ENCODE measurements around the gene KSR1. TPM values are rescaled to one million over a fixed set of nuclear protein-coding genes. Genes with fewer than 3 reads are reported as not detected.

KSR1 gene
- total RNA-seq, 6 experiments from 2014 or later, result 5.9 to 12.9 (median 8.7) TPM

- ATAC-seq, result no peak
- intact Hi-C loops (cut with DNase I), result no loop called here
- H3K27me3 ChIP-seq, result no peaks in the 10 kb centered on the region
- no peak for TF ChIP-seq POLR2A (IDR thresholded peaks at IDR 0.05)
- TF ChIP-seq, protein P1, sequence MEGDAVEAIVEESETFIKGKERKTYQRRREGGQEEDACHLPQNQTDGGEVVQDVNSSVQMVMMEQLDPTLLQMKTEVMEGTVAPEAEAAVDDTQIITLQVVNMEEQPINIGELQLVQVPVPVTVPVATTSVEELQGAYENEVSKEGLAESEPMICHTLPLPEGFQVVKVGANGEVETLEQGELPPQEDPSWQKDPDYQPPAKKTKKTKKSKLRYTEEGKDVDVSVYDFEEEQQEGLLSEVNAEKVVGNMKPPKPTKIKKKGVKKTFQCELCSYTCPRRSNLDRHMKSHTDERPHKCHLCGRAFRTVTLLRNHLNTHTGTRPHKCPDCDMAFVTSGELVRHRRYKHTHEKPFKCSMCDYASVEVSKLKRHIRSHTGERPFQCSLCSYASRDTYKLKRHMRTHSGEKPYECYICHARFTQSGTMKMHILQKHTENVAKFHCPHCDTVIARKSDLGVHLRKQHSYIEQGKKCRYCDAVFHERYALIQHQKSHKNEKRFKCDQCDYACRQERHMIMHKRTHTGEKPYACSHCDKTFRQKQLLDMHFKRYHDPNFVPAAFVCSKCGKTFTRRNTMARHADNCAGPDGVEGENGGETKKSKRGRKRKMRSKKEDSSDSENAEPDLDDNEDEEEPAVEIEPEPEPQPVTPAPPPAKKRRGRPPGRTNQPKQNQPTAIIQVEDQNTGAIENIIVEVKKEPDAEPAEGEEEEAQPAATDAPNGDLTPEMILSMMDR (IDR thresholded peaks at IDR 0.05), result no peak
- H3K4me3 ChIP-seq, result no peak overlapping the region
- H3K27ac ChIP-seq, result no peak overlapping the region
- peaks cover 0 to 19% (median 5%) of the 10 kb centered on the region in 4 donors for H3K4me1 ChIP-seq
- DNase-seq, result no peak
- no peaks in the 10 kb centered on the region for H3K36me3 ChIP-seq
- 62% methylated on average over 5 of the region's 5 CpGs for WGBS (ENCODE audit: insufficient coverage, low coverage, low lambda C conversion rate, missing lambda C conversion rate)
- H3K9me3 ChIP-seq, result no peaks in the 10 kb centered on the region
Observed at GRCh38 chr17:27555339-27555738, 99.1 kb downstream of the KSR1 start.

DNA sequence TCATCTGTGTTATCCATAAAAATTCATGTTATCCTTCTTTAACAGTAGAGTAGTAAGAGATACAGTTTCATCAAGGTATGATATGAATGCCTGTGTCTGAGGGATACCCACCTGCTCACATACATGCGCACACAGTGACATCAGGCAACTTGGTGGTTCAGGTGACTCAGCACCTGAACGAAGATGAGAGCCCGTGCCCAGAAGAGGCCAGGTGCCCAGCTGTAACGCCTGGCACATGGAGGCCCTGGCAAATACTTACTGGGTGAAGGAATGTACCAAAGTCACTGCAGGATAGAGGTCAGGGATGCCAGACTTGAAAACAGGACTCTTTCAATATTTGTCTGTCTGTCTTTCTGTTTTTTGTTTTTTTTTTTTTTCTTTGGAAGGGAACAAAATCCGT, 102.1 kb downstream of the KSR1 start:
- ATAC-seq, result no peak

DNA sequence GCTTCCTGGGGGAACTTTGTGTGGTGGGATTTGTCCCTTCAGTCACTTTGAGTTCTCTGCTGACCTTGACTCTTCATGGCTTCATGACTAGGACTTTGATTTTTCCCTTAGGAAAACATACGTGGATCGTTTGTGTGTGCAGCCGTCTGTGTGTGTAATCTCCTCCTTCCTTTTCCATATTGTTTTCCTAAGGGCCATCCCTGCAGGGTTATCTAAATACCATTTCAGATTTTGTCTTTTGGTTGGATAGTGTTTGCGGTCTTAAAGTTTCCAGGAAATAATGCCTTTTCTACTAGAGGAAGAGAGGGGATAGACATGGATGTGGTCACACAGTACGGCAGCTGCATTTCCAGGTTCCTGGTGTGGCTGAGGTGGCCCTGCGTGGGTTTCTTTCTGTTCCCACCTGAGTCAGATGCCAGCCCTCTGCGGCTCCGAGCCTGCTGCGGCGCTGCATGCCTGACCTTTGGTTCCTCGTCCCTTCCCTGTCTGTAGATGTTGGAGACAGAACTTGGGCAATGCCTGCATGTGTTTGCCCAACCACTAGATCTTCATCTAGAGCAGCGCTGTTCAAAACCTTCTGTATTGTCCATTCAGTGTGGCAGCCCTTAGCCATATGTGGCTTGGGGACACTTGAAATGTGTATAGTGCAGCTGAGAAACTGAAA, 102.7 kb downstream of the KSR1 start:
- no peaks in the 10 kb centered on the region for H3K9me3 ChIP-seq
- no peak for TF ChIP-seq POLR2A (IDR thresholded peaks at IDR 0.05)
- TF ChIP-seq, protein P1 (IDR thresholded peaks at IDR 0.05), result no peak
- H3K27ac ChIP-seq, result peak overlapping the region in 1 of 3 donors; percentile 26
- ATAC-seq (peak; percentile 84 to 92 (median 90)), DNase-seq (peak; percentile 74 to 78 (median 75))
- peaks cover 0 to 19% (median 5%) of the 10 kb centered on the region in 4 donors for H3K4me1 ChIP-seq
- H3K36me3 ChIP-seq, result no peaks in the 10 kb centered on the region
- intact Hi-C loops (cut with DNase I), result no loop called here
- 33% methylated on average over 10 of the region's 12 CpGs for WGBS (ENCODE audit: insufficient coverage, low coverage, low lambda C conversion rate, missing lambda C conversion rate)
- H3K27me3 ChIP-seq, result no peaks in the 10 kb centered on the region
- no peak overlapping the region for H3K4me3 ChIP-seq

More for the DNA sequence above, 102.1 kb downstream of the KSR1 start:
- Histone ChIP-seq H3K4me1 (peaks cover 0 to 19% (median 5%) of the 10 kb centered on the region in 4 donors), H3K27ac (peak overlapping the region in 1 of 3 donors; percentile 26), H3K36me3 (no peaks in the 10 kb centered on the region), H3K27me3 (no peaks in the 10 kb centered on the region), H3K9me3 (no peaks in the 10 kb centered on the region), H3K4me3 (no peak overlapping the region)
- TF ChIP-seq POLR2A (IDR thresholded peaks at IDR 0.05), result no peak
- TF ChIP-seq, protein P1 (IDR thresholded peaks at IDR 0.05), result no peak
- intact Hi-C loops (cut with DNase I), result no loop called here
- 78% methylated on average over 4 of the region's 5 CpGs for WGBS (ENCODE audit: insufficient coverage, low coverage, low lambda C conversion rate, missing lambda C conversion rate)
- no peak for DNase-seq

DNA sequence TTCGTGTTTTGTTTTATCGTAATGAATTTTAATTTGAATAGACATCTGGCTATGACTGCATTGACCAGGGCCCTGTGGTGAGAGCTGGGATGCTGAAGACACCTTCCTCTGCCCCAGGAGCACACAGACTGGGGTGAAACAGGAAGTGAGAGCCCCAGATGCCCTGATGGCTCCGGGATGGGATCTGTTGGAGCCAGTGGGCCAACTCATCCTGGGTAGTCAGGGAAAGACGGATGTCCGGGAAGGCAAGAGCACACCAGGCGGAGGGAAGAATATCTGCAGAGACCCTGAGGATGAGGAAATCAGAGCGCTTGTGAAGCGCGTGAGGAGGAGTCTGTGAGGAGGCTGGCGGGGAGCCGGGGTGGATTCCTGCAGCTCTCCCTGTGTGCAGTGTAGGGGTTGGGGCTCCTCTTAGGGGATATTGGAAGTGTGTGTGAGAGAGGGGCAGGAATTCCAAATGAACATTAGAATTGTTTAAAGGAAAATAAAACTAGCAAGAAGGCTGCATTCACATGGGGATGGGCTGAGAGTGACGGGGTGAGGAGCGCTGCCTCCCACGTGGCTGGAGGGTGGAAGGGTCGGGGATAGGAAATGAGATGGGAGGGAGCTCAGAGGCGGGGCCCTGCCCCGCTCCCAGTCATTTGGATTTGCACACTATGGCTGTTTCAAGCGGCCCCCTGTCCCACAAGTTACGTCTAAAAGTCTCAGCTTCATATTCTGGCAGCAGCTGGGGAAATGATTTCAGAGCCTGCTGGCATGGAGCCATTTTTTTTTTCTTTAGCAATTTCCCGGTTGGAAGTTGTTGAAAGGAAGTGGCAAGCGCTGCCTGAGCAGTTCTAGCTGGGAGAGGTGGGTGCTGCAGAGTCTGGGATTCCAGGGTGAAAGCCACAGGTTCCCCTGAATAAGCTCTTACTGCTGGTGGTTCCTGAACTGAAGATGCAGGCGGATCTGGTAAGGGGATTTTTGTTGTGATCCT, 103.5 kb downstream of the KSR1 start:
- no peaks in the 10 kb centered on the region for H3K9me3 ChIP-seq
- H3K4me3 ChIP-seq, result no peak overlapping the region
- H3K27me3 ChIP-seq, result no peaks in the 10 kb centered on the region
- ATAC-seq (peak; percentile 56 to 78 (median 66)), DNase-seq (peak in 1 of 3 donors; percentile 47)
- no peaks in the 10 kb centered on the region for H3K36me3 ChIP-seq
- H3K27ac ChIP-seq, result peak overlapping the region in 2 of 3 donors; percentile 26 to 33
- intact Hi-C loops (cut with DNase I), result no loop called here
- no peak for TF ChIP-seq POLR2A (IDR thresholded peaks at IDR 0.05)
- TF ChIP-seq, protein P1 (IDR thresholded peaks at IDR 0.05), result no peak
- 41% methylated on average over 19 of the region's 22 CpGs for WGBS (ENCODE audit: insufficient coverage, low coverage, low lambda C conversion rate, missing lambda C conversion rate)
- H3K4me1 ChIP-seq, result peaks cover 0 to 19% (median 5%) of the 10 kb centered on the region in 4 donors
